Measurements from ENCODE around the gene WEE2.

GRCh38 chr7:141748396-141748795 is 40.2 kb downstream of the WEE2 start:
- TF ChIP-seq CTCF (IDR thresholded peaks at IDR 0.05; ENCODE audit: low read depth, low read length, poor library complexity, severe bottlenecking) (no peak), EZH2phosphoT487 (IDR thresholded peaks at IDR 0.05; ENCODE audit: borderline replicate concordance, low read length) (no peak)
